GM11168 (cell line): ENCODE measurements around the gene RPAP2.
"Not testable (repeated sequence)": the region's sequence is repeated elsewhere in the genome, so short reads cannot be mapped to it uniquely, and the experiment has no call there.

Experiments used
- in situ Hi-C: fragments of 300-500 bp; cut with MboI; formaldehyde crosslinking; loops from one replicate; pipeline ENCODE4 v1.12.0; 2022; ENCODE audit warnings: low sequenced_read_pairs; ENCODE audit not compliant: unreplicated experiment

The RPAP2 gene

GRCh38 chr1:92298573-92299476 lies at the start of gene RPAP2, which contains the start of gene GLMN:
RPAP2 (plus strand) TSS chr1:92299059; CDS start chr1:92299074, 15 bp downstream.
GLMN (minus strand) TSS chr1:92298987; CDS start chr1:92297999, 988 bp downstream.
- in situ Hi-C loops: no loop called here

- in situ Hi-C loops: not testable (repeated sequence)
Observed at GRCh38 chr1:92254714-92255113, 44.1 kb upstream of the RPAP2 start.

GRCh38 chr1:92259350-92259749 lies 39.5 kb upstream of the RPAP2 start:
- in situ Hi-C loops: no loop called here

- in situ Hi-C loops: no loop called here
Observed at GRCh38 chr1:92262516-92262915, 36.3 kb upstream of the RPAP2 start.

GRCh38 chr1:92273039-92273438 lies 25.8 kb upstream of the RPAP2 start:
- in situ Hi-C loops: no loop called here

GRCh38 chr1:92274939-92275338 lies 23.9 kb upstream of the RPAP2 start:
- in situ Hi-C loops: no loop called here

- in situ Hi-C loops: no loop called here
Observed at GRCh38 chr1:92276082-92276481, 22.8 kb upstream of the RPAP2 start.

- in situ Hi-C loops: no loop called here
Observed at GRCh38 chr1:92277105-92277723, 21.6 kb upstream of the RPAP2 start.

- in situ Hi-C loops: not testable (repeated sequence)
Observed at GRCh38 chr1:92279781-92280180, 19.1 kb upstream of the RPAP2 start.

- in situ Hi-C loops: not testable (repeated sequence)
Observed at GRCh38 chr1:92281411-92281810, 17.4 kb upstream of the RPAP2 start.

- in situ Hi-C loops: no loop called here
Observed at GRCh38 chr1:92291372-92291999, 7.4 kb upstream of the RPAP2 start.

- in situ Hi-C loops: no loop called here
Observed at GRCh38 chr1:92298213-92298572, 666 bp upstream of the RPAP2 start.

- in situ Hi-C loops: loop anchor here (10.0 to 25.0 kb wide), 3 partner anchors 195 to 538 kb away; partner anchors contain the start of gene RPL5
Observed at GRCh38 chr1:92299477-92300150, 755 bp downstream of the RPAP2 start.

- in situ Hi-C loops: loop anchor here (10.0 to 25.0 kb wide), 3 partner anchors 194 to 536 kb away; partner anchors contain the start of gene RPL5
Observed at GRCh38 chr1:92301021-92301420, 2.2 kb downstream of the RPAP2 start.

GRCh38 chr1:92306020-92306419 lies 7.2 kb downstream of the RPAP2 start:
- in situ Hi-C loops: loop anchor here (10.0 to 25.0 kb wide), 3 partner anchors 189 to 531 kb away; partner anchors contain the start of gene RPL5

- in situ Hi-C loops: loop anchor here (10.0 to 25.0 kb wide), 3 partner anchors 187 to 529 kb away; partner anchors contain the start of gene RPL5
Observed at GRCh38 chr1:92307980-92308379, 9.1 kb downstream of the RPAP2 start.

- in situ Hi-C loops: loop anchor here (5.0 to 25.0 kb wide), 2 partner anchors 312 to 527 kb away; partner anchors contain the start of gene RPL5
Observed at GRCh38 chr1:92310185-92310597, 11.3 kb downstream of the RPAP2 start.

- in situ Hi-C loops: loop anchor here (5.0 to 25.0 kb wide), 2 partner anchors 308 to 523 kb away; partner anchors contain the start of gene RPL5
Observed at GRCh38 chr1:92314024-92314423, 15.2 kb downstream of the RPAP2 start.

- in situ Hi-C loops: loop anchor here (25.0 kb wide), 1 partner anchor 521 kb away; the partner anchor contains the start of gene RPL5
Observed at GRCh38 chr1:92315766-92316599, 17.1 kb downstream of the RPAP2 start.
